Fibroblast of the aortic adventitia (primary cell): ENCODE data around the gene TSPAN5. TPM values are rescaled to one million over a fixed set of nuclear protein-coding genes. Genes with fewer than 3 reads are reported as not detected.
"Not testable (repeated sequence)": the region's sequence is repeated elsewhere in the genome, so short reads cannot be mapped to it uniquely, and the experiment has no call there.

ENCODE experiments used
- DNase-seq: peaks from one replicate; pipeline ENCODE4 v3.0.0-alpha.2; 2010; ENCODE audit warnings: low read depth
- H3K4me3 ChIP-seq: 2 replicates; pipeline ENCODE4 v1.5.1; 2011; ENCODE audit warnings: low read depth, mild to moderate bottlenecking, control low read depth, low read length, moderate library complexity
- CTCF ChIP-seq: IDR thresholded peaks from 2 replicates; pipeline ENCODE4 v1.5.1; 2011; ENCODE audit warnings: mild to moderate bottlenecking, low read length, control low read depth, inconsistent platforms; ENCODE audit not compliant: insufficient read depth
- total RNA-seq: library from RNA; depleted of rRNA; stranded (reverse); fragments of >200 nt; gene quantifications from 2 replicates; pipeline ENCODE4 v1.2.3, GENCODE V29; 2012; ENCODE audit warnings: low replicate concordance

Gene TSPAN5
- total RNA-seq, result 42.8 and 49.0 TPM in 2 replicates

GRCh38 chr4:98658287-98659105 is at the start of gene TSPAN5:
Gene TSPAN5, minus strand, starts transcription at chr4:98658611.
- no peak for TF ChIP-seq CTCF
- peak within 1 kb of the TSS; percentile 89 for H3K4me3 ChIP-seq
- peak; percentile 63 for DNase-seq

GRCh38 chr4:98706935-98707334 is 48.5 kb upstream of the TSPAN5 start:
- DNase-seq, result no peak
- TF ChIP-seq CTCF, result no peak

GRCh38 chr4:98706200-98706813 is 47.9 kb upstream of the TSPAN5 start:
- TF ChIP-seq CTCF, result no peak
- DNase-seq, result no peak
- no peak overlapping the region for H3K4me3 ChIP-seq

More at GRCh38 chr4:98706935-98707334, 48.5 kb upstream of the TSPAN5 start:
- H3K4me3 ChIP-seq, result no peak overlapping the region

- not testable (repeated sequence) for H3K4me3 ChIP-seq, DNase-seq
Measured at GRCh38 chr4:98705586-98705985, 47.2 kb upstream of the TSPAN5 start.

- no peak overlapping the region for H3K4me3 ChIP-seq
- no peak for DNase-seq
- TF ChIP-seq CTCF, result no peak
Measured at GRCh38 chr4:98700656-98701055, 42.2 kb upstream of the TSPAN5 start.

GRCh38 chr4:98694076-98694475 is 35.7 kb upstream of the TSPAN5 start:
- no peak for TF ChIP-seq CTCF
- no peak overlapping the region for H3K4me3 ChIP-seq
- no peak for DNase-seq

- no peak overlapping the region for H3K4me3 ChIP-seq
- TF ChIP-seq CTCF, result no peak
- DNase-seq, result no peak
Measured at GRCh38 chr4:98692411-98692810, 34.0 kb upstream of the TSPAN5 start.
